Stimulated activated CD4-positive, alpha-beta T cell treated with anti-CD3 and anti-CD28 coated beads, Interleukin-4, amount 100 ng/mL, for 1 hour (primary cell): ENCODE data around the gene HPSE2.
"Not testable (repeated sequence)": the region's sequence is repeated elsewhere in the genome, so short reads cannot be mapped to it uniquely, and the experiment has no call there.

ENCODE experiments used
- DNase-seq: peaks from one replicate; pipeline ENCODE4 v3.0.0-alpha.2; 2020

HPSE2 gene

DNA sequence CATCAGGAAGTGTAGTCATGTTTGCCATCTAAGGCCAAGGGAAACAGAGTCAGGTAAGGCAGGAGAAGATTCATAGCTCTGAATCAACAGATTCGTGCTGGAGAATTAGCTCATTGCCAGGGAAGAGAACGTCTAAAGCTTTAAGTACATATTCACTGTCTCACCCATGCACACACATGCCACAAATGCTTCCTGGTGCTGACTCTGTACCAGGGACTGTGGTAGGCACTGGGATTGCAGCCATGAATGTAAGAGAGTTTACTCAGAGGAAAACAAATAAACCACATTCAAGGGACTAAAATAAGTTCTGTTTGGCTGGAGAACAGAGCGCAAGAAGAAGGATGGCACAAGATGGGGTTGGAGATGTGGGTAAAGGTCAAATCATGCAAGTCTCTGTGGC, 699.1 kb downstream of the HPSE2 start:
- no peak for DNase-seq

DNA sequence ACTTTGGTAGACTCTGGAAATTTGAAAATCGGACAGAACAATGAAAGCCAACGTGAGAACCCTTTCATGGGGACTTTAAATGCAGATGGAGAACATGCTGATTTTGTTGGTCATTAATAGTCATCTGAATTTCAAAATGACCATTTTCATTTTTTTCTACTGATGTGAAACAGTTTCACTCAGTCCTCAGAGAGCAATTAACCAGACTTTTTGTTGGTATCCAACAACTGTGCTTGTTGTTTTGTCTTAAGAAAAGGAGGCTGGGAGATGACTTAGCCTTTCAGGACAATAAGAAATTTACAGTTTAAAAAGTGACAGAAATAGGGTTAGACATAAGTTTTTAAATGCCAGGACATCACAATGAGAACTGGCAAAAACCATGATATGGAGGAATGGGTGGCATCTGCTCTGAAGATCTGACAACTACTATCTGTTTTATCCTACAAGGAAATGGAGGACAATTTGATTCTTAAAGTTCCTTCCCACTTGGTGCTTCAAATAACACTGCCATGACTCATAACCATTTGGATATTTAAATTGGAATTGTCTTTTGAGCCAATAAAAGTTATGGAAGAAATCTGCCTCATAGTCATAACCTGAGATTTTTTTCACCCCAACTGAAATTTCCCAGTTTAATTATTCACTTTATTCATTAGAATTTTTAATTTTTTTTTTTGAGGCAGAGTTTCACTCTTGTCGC, 701.8 kb downstream of the HPSE2 start:
- DNase-seq = no peak

DNA sequence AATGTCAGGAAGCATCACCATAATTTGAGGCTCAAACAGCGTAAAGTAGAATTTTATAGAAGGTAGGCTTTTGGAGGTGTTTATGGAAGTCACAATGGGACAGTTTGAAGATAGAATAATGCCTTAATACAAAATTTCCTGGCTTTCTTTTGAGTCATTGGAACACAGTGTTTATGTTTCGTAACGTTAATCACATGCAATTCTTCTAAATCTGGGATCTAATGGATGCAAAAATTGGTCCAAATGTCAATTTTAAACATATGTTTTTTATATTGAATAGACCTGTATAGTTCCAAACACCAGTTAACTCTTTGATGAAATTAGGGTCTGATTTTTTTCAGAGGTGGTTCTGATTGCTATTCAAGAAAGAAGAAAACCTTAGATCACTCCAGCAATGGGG, 702.4 kb downstream of the HPSE2 start:
- no peak for DNase-seq

- no peak for DNase-seq
Measured at GRCh38 chr10:98528805-98529183, 706.9 kb downstream of the HPSE2 start.

DNA sequence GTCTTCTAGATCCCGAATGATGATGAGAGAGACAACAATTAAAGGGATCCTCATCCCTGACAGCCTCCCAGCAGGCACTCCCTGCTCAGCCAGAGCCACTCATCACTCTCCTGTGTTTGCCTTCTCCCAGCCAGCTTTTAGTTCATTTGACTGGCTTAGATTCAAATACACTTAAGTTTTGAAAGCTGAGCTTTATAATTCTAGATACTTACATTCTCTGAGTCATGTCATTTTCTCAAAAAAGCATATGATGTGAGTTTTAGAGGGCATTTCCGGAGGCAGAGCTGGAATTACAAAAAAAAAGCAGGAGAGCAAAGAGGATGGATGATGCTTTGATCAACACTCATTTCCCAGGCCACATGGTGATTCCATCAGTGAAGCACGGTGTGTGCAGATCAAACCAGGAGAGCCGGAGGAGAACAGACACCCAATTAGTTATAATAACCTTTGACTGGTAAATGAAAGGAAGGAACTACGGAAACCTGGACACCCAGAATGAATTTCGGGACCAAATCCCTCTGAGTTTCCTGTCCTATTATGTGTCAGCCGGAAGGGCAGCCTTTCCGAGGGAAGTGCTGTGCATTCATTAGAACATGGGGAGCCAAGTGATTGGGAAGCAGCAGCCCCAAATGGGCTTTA, 707.4 kb downstream of the HPSE2 start:
- DNase-seq = no peak

DNA sequence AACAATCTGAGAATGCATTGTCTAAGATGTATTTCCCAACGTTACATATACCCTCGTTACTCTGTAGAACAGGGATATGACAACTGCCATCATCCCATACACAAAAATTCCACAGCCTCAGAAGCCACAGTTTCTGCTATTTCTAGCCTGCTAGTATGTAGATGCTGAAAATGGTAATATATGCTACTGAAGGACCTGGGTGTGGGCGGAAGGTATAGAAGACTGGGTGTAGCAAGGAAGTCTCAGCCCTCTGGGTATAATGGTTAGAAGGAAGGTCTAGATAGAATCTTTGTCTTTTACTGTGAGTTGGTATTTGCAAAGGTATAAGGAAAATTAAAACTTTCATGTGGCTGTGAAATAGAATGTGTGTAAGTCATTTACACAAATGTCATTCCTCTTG, 709.7 kb downstream of the HPSE2 start:
- DNase-seq = no peak

- DNase-seq = no peak
Measured at GRCh38 chr10:98524124-98524523, 711.5 kb downstream of the HPSE2 start.

DNA sequence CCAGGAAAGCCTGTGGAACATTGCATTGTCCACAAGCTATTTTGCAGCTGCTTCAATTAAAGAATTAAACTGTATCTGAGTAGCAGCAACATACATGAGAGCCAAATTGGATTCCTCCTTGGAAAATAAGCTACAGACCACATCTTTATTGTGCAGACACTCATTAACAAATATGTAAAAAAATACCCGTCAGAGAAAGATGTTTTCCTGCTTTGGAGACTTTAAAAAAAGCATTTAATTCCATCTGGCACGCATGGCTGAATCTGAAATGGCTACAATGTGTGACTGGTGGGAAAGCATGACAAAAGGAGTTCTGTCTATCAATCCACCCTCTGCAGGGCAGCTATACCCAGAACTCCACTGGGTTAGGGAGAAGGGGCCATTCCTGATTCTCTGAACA, 715.8 kb downstream of the HPSE2 start:
- DNase-seq = no peak

GRCh38 chr10:98517672-98518071, 718.0 kb downstream of the HPSE2 start:
- DNase-seq = no peak

DNA sequence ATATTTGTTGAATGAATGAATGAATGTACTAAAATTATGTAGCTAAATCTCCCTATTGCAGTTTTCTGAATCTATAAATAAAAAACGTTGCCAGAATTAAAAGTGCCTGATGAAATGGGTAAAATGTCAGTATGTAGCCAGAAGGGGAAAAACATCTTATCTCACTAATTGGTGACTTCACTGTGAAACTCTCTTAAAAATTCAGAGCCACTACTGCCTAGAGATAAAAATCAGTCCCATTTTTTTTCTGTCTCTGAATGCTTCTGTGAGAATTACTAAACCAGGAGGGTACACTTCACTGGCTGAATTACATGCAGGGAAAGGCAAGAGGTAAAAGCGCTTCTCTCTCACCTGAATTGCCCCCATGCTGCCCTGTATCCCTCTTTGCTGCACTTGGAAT, 719.3 kb downstream of the HPSE2 start:
- DNase-seq = no peak

- no peak for DNase-seq
Measured at GRCh38 chr10:98513704-98514103, 721.9 kb downstream of the HPSE2 start.

DNA sequence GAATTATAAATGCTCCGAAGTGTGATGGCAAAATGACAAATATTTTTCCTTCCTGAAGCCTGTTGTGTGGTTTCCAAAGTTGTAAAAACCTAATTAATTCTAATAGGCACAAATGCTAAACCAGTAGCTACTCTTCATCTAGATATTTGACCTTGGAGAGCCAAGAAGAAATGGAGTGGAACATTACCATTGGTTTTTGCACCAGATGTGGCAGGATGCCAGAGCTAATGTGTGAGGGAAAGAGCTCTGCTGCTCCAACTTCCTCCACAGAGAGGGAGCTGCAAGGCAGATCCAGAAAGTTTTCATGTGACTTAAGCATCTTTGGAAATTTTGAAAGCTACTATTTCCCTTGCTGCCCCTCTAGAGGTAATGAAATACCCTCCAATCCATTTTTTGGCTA, 723.8 kb downstream of the HPSE2 start:
- no peak for DNase-seq

DNA sequence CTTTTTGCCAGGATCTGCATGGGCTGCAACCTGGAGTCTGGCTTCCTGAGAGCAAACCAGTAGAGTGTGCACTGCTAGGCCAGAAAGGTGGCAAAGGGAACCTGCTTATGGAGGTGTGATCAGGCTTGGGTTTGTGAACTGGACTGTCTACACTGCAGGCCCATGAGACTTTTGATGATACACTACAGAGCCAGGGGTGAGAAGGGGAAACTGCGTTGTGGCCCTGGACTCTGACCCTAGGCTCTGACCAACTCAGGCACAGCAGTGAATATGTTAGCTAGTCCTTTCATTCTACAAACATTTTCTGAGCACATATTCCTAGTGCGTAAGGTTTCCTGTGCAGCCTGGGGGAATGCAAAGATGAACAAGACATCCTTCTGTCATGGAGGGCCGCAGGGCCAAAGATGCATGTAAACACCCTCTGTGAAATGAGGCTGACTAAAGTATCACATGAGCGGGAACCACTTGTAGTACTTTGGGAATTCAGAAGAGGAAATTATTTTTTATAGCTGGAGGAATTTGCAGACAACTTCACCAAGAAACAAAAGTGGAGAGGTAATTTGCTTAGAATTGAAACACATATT, 725.1 kb downstream of the HPSE2 start:
- no peak for DNase-seq

DNA sequence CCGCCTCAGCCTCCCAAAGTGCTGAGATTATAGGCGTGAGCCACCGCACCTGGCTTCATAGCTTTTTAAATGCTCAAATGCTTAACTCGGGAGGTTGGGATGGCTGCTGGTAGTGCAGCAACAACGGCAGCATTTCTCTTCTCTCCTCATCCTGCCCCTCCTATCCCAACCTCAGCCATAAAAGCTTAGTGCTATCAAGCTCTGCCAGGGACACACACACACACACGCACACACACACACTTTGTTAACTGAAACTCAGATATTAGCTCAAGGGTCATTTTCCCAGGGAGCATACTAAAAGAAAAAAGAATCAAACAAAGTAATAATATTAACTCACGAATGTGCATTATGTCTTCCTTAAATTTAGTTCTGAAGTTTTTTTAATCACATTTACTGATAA, 725.9 kb downstream of the HPSE2 start:
- no peak for DNase-seq

DNA sequence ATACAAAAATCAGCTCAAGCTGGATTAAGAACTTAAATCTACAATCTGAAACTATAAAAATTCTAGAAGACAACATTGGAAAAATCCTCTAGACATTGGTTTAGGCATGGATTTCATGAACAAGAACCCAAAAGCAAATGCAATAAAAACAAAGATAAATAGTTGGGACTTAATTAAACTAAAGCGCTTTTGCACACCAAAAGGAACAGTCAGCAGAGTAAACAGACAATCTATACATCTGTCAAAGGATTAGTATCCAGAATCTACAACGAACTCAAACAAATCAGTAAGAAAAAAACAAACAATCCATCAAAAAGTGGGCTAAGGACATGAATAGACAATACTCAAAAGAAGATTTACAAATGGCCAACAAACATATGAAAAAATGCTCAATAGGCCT, 733.1 kb downstream of the HPSE2 start:
- DNase-seq = not testable (repeated sequence)

GRCh38 chr10:98492763-98493162, 742.9 kb downstream of the HPSE2 start:
- no peak for DNase-seq

DNA sequence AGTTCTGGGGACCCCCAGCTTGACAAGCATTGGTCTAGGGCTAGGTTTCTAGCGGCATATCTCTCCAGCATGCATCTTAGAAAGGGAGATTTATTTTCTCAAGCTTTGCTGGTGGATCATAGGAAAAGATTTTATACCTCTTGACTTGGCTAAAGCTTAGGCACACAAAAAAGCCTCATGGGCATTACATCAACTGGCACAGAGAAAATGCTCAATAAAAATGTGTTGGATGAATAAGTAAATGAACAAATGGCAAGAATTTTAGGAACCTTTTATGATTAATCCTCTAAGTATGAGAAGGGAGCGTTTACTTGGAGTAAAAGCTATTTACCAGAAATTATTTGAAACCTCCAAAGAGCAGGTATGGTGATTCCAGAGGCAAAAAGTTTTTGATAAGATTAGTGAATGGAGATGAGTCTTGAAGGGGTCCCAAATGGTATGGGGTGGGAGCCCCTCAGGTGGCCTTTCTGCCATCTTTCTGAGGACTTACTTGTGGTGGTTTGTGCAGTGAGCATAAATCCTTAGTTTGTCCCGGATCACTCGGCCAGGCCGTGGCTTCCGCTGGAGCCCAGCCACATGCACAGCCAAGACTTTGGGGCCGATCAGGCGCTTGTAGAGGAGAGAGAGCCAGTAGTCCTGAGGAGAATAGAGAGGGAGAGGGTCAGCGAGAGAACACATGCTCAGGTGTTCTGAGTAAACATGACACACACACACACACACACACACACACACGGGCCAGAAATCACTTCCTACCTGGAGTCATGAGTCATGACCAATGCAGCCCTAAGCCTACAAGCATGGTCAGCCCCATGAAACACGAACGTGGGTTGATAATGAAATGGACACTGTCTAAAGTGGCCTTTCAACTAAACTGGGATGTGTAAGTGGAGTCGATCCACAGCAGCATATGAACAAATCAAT, 745.8 kb downstream of the HPSE2 start:
- DNase-seq = no peak

- no peak for DNase-seq
Measured at GRCh38 chr10:98488669-98489430, 746.8 kb downstream of the HPSE2 start.

- no peak for DNase-seq
Measured at GRCh38 chr10:98487649-98488048, 748.0 kb downstream of the HPSE2 start.

DNA sequence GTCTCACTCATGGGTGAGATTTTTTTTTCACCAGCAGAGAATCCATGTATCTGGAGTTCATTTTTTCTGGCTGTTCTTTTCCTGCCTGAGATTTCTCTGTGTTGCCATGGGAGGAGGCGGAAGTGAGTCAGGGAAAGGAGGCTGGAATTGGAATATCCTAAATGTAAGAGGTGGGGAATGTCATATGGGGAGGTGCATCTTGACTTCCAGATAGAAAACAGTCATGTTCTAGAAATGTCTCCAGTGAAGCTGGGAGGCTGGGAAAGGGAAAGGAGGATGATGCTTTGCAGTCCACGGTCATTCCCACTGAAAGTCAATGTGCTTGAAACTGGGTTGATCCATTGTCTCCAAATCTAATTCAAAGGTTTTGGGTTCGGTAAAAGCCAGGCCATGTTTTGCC, 749.2 kb downstream of the HPSE2 start:
- DNase-seq = no peak

GRCh38 chr10:98485959-98486358, 749.7 kb downstream of the HPSE2 start:
- DNase-seq = no peak

- DNase-seq = no peak
Measured at GRCh38 chr10:98483658-98484057, 752.0 kb downstream of the HPSE2 start.

GRCh38 chr10:98482096-98482495, 753.6 kb downstream of the HPSE2 start:
- DNase-seq = no peak
